ENCODE measurements around the gene ACOXL.
"Not testable (repeated sequence)": the region's sequence is repeated elsewhere in the genome, so short reads cannot be mapped to it uniquely, and the experiment has no call there.

ACOXL gene

GRCh38 chr2:111042261-111042660 is 309.9 kb downstream of the ACOXL start:
- no peak for DNase-seq (ENCODE audit: low spot score)

- no peak for DNase-seq (ENCODE audit: low spot score)
Measured at GRCh38 chr2:111042772-111043771, 310.7 kb downstream of the ACOXL start.

- DNase-seq (ENCODE audit: low spot score): no peak
Measured at GRCh38 chr2:111044066-111044465, 311.7 kb downstream of the ACOXL start.

- not testable (repeated sequence) for DNase-seq (ENCODE audit: low spot score)
Measured at GRCh38 chr2:111045236-111045635, 312.9 kb downstream of the ACOXL start.

GRCh38 chr2:111045771-111046444 is 313.5 kb downstream of the ACOXL start:
- DNase-seq (ENCODE audit: low spot score): no peak

- no peak for DNase-seq (ENCODE audit: low spot score)
Measured at GRCh38 chr2:111046670-111047069, 314.3 kb downstream of the ACOXL start.

- no peak for DNase-seq (ENCODE audit: low spot score)
Measured at GRCh38 chr2:111048856-111049768, 316.7 kb downstream of the ACOXL start.

GRCh38 chr2:111049792-111050640 is 317.6 kb downstream of the ACOXL start:
- peak; percentile 79 for DNase-seq (ENCODE audit: low spot score)

- no peak for DNase-seq (ENCODE audit: low spot score)
Measured at GRCh38 chr2:111050701-111051376, 318.5 kb downstream of the ACOXL start.

- DNase-seq (ENCODE audit: low spot score): no peak
Measured at GRCh38 chr2:111052621-111053020, 320.2 kb downstream of the ACOXL start.

GRCh38 chr2:111053266-111053665 is 320.9 kb downstream of the ACOXL start:
- DNase-seq (ENCODE audit: low spot score): no peak

GRCh38 chr2:111053825-111054515 is 321.6 kb downstream of the ACOXL start:
- DNase-seq (ENCODE audit: low spot score): no peak

GRCh38 chr2:111054791-111055691 is 322.7 kb downstream of the ACOXL start:
- peak; percentile 89 for DNase-seq (ENCODE audit: low spot score)

GRCh38 chr2:111055735-111056134 is 323.4 kb downstream of the ACOXL start:
- no peak for DNase-seq (ENCODE audit: low spot score)

GRCh38 chr2:111057045-111057444 is 324.7 kb downstream of the ACOXL start:
- DNase-seq (ENCODE audit: low spot score): no peak

GRCh38 chr2:111057721-111058120 is 325.3 kb downstream of the ACOXL start:
- DNase-seq (ENCODE audit: low spot score): no peak

GRCh38 chr2:111058264-111058663 is 325.9 kb downstream of the ACOXL start:
- DNase-seq (ENCODE audit: low spot score): no peak

GRCh38 chr2:111061191-111061590 is 328.8 kb downstream of the ACOXL start:
- DNase-seq (ENCODE audit: low spot score): no peak

GRCh38 chr2:111062417-111062816 is 330.0 kb downstream of the ACOXL start:
- DNase-seq (ENCODE audit: low spot score): no peak
